GM15510 (cell line): ENCODE results near the gene ANKRD44.

Experiments
- POLR2A ChIP-seq: IDR thresholded peaks from 3 replicates; pipeline ENCODE4 v1.6.1; 2011; ENCODE audit warnings: borderline replicate concordance; ENCODE audit not compliant: insufficient read length; ENCODE audit errors: extremely low read depth

The ANKRD44 gene

DNA sequence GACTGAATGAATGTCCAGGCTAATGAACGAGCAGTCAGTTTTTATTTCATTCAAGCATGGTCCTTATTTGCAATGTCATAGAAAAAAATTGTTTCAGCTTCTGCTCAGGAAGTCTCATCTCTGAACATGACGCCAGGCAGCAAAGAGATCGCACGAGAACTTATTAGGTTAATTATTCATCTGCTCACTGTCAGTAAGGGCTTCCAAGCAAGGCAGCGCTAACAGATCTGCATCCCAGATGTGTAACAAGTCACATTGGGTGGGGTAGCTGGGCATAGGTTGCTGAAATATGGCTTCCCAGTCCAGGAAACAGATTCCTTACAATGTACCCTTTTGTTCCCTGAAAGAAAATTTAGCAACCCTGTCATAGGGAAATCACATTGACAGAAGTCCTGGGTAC lies 63.5 kb downstream of the ANKRD44 start:
- TF ChIP-seq POLR2A, result no peak

DNA sequence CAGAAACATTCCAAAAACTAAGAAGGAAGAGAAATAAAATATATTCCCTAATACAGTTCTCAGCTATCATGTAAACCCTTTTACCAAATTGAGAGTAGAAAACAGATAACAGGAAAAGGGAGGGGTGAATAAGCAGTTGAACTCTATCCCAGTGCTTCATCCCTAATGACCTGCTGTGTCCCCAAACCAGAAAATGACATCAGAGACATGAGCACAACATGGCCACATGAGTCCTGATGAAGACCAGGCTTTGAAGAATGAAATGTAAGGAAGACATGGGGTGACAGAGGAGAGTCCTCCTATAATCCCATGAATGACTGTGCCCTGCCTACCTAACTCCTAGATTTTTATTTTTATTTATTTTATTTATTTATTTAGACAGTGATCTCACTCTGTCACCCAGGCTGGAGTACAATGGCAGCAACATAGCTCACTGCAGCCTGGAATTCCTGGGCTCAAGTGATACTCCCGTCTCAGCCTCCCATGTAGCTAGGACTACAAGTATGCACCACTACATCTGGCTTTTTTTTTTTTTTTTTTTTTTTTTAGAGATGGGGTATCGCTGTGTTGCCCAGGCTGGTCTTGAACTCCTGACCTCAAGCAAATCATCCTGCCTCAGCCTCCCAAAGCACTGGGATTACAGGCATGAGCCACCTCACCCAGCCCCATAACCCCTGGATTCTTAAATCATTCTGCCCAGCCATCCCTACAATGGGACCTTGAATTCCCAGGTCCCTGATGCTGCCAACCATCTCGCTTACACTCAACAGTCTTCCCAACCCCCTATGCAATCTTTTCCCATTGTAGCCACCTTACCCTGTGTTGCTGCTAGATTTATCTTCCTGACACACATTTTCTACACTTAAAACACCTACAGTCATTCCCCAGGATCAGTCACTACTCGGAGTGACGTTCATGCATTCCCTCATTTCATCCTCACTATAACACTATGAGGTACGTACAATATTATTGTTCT lies 64.5 kb downstream of the ANKRD44 start:
- TF ChIP-seq POLR2A, result no peak

DNA sequence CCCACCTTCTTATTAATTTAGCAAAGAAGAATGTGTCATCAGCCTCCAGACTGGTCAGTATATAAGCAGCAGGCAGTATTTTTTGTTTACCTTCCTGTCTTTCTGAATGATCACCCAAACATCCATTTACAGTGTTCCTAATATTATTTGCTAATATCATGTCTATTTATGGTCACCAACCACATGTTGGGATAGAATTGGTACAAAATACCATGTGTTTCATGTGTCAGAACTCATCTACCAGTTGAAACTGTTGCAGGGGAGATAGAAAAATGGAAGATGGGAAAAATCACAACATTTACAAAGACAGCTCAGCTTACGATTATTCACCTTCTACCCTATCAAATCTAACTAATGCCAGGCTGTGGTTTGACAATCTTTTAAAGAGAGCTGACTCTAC lies 66.2 kb downstream of the ANKRD44 start:
- no peak for TF ChIP-seq POLR2A

DNA sequence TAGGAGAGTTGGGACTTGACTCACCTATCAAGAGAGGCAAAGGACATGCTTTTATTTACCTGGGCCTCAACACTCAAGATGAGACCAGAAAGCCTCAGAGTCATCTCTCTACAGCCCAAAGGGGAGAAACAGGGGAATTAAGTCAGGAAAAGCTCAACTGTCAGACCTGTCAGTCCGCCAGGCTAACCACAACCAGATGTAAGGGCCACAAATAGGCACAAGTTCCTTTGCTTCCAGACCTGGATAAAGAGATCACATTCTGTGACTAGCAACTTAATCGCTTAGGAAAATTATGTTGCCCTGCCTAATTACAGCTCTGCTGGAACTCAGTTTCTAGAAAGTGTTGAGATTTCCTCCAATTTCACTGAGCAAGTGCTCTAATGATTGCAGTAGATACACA lies 67.9 kb downstream of the ANKRD44 start:
- no peak for TF ChIP-seq POLR2A

DNA sequence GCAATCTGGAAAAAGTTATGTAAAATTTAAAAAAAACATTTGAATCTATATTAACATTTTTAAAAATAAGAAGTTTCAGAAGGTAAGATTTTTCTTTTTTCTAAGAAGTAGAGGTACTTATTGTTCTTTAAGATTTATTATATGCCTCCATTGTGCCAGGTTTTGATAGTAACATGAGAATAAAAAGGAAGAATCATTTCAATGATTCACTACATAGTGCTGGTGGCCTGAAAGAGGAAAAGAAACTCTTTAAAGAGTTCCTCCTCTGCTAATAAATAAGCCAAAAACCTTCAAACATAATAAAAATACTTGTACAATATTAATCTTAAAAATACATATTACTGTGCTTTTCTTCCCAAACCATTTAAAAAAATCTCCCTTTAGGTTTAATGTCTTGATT lies 69.0 kb downstream of the ANKRD44 start:
- no peak for TF ChIP-seq POLR2A

DNA sequence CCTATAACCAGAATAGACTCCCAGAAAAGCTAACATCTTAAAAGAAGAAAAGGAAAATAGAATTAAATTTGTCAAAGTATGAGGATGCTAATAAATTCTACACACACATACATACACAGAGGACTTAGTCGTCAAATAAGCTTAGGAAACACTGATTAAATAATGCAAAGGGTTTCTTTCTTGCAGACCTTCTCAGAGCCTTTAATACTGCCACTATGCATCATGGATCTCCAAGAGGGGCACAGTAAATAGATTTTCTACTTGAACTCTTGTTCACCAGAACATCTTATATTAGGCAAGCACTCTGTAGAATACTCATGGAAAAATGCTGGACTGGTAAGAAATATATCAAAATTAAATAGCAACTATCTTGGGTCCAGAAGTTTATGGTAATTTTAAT lies 69.4 kb downstream of the ANKRD44 start:
- no peak for TF ChIP-seq POLR2A

DNA sequence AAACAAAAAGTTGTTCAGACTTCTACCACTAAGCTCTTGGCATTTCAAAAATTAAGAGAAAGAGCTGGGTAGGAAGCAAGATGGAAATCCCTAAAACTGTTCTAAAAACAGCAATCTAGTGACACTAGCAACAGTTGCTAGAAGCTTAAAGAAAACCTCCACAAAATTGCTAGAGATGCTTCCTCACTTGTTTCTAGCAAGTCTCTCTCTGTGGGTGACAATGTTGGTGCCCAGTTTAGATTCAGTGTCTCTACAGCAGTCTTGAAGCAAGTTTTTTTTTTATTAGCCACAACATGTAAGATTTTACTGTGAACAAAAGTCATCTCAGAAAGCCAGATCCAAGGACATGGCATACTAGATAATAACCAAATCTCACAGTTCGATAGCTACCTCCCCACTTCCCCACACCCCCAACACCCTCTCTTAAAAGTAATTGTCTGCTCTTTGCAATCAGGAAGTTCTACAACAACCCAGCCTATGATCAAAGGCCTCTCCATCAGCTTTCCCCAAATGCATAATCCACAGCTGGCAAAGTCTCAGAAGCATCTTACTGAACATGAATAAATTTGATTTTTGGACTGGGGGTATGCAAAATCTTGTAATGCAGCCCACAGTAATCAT lies 70.0 kb downstream of the ANKRD44 start:
- TF ChIP-seq POLR2A, result no peak

DNA sequence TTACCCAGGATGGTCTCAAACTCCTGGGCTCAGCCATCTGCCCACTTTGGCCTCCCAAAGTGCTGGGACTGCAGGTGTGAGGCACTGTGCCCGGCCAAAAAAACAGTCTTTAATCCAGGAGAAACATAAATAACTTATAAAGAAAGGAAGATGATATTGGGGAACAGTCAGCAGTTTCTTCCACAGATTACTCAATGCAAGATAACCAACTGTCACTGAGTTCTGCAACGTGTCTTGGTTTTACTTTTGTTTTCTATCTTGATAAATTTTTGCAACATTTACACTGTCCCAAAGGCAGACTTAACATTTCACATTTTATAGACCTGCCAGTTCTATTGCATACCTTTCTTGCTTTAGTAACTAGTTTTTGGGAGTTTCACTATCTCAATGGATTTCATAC lies 71.1 kb downstream of the ANKRD44 start:
- no peak for TF ChIP-seq POLR2A

DNA sequence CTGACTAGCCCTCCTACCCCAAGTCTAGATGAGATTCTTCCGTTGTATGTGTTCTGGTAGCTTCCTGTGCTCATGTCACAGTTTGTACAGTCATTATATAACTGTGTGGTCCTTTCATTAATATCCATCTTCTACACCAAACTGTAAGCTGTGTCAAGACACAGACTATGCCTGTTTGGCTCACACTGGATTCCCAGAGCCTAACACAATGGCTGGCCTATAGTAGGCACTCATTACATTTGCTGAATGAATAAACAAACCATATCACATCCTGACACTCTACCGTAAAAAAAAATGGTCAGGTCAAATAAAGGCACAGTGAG lies 72.6 kb downstream of the ANKRD44 start:
- no peak for TF ChIP-seq POLR2A

DNA sequence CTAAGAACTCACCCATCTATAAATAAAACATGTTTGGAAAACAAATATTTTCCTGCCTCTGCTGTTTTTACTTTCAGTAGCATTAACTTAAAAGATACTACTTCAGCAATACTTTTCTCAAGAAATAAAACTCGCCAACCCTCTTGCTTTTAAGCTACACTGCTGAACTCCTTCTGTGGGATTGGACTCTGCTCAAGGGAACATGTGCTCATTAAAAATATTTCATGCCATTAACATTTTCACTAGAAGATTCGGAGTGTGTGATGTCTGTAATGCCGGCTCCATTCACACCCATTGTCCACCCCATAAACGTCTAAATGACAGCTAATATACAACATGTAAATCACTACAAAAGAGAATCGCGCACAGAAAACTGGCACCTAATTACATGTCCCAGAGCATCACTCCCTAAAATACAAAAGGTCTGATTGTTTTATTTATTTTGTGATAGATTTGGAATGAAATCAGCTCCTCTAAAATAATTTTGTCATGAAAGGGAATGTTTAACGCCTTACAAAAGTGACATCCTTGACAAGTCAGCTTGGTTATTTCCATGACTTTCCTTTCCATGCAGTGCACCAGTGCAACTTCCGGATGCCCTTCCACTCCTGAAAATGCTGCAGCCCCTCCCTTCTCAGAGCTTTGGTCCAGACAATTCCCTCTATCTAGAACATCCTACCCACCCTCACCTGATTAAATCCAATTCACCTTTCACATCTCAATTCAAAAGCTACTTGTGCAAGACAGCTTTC lies 73.1 kb downstream of the ANKRD44 start:
- no peak for TF ChIP-seq POLR2A

DNA sequence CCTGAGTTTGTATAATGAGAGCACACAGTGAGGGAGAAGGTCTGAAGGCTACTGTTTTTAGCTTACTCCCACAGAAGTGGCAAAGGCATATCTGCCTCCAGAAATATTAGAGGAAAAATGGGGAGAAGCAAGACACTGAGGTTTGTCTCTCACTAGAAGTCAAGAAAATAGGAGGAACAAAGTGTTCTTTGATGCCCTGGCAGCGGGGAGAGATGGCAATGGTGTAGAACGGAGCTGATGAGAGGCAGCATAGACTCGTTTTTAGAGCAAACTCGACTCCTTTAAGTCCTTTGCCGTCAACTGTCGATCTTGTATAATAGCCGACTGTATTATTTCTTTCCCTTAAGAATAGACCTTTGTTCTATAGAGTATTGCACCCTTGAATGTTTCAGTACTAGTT lies 73.8 kb downstream of the ANKRD44 start:
- TF ChIP-seq POLR2A, result no peak

DNA sequence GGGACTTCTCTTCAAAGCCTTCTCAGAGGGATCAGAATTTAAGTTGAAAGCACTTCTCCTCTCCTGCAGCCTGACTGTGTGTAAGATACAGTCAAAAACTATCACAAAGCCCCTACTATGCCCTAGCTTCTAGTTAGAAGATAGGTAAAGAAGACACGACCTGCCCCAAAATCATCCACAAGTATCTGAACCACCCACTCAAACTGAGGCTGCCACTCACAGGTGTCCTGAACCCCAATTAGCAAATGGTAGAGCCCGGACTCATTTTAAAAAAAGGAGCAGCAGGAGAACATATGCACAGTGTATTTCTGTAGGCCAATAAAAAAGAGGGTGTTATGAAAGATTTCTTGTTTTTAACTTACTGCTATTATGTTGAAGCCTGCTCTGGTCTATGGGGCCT lies 74.4 kb downstream of the ANKRD44 start:
- no peak for TF ChIP-seq POLR2A

DNA sequence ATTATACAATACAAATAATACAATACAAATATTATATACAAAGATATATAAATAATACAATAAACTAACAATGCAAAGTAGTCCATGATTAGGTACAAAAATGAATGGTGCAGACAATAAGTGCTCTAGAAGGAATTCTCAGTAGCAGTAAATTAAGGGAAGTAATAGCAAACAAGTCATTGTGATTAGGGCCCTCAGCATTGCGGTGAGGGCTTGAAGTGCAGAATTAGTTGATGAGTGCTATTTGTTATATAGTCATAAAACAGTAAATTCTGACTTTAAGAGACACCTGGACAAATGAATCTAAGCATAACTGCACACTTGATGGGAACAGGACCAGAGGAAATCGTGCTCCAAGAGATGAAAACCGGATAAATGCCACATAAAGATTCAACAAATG lies 74.9 kb downstream of the ANKRD44 start:
- no peak for TF ChIP-seq POLR2A

DNA sequence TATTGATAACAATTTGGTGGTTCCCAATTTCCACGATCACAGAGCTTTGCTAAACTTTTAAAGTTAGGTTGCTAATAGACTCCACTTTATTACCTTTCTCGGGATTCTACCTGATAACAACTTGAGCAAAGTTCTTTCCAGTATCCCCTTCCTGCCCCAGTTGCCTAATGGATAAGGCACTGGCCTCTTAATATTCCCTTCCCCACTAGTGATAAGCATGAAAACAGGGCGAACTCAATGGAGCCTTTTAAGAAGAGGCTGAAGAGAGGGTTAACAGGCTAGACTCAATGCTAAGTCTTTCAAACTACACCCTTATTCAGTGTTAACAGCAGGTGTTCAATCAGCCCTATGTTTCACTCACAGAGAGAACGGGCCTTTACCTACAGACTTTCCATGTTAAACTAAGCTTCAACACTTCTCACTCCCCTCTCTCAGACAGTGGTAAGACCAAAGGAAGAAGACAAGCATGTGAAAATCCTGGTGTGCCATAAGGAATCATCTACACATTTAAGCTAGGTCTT lies 75.8 kb downstream of the ANKRD44 start:
- TF ChIP-seq POLR2A, result no peak

DNA sequence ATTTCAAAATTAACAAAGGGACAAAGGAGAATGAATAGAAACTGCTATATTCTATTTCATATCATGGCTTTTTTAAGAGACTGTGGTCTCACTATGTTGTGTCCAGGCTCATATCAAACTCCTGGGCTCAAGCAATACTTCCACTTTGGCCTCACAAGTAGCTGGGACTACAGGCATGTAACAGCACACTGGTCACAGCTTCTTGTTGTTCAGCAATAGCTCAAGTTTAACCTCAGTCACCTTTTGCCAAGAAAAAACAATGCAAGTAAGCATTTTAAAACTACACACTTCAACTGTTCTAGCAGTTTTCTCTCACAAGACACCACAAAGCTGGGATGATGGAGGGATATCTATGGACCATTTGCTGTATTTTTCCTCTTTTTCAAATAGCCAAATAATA lies 77.1 kb downstream of the ANKRD44 start:
- TF ChIP-seq POLR2A, result no peak
